HCT116 (cell line): ENCODE measurements around the gene POU5F2.

Source experiments
- EZH2 ChIP-seq: fragments of 200-600 bp; sonication (generic); IDR thresholded peaks from 2 replicates; pipeline ENCODE4 v1.6.1; 2017; ENCODE audit warnings: antibody characterized with exemption, mixed run types
- MAX ChIP-seq: IDR thresholded peaks from 2 replicates; pipeline ENCODE4 v1.6.1; 2012
- POLR2A ChIP-seq: IDR thresholded peaks from 2 replicates; pipeline ENCODE4 v1.7.0; 2011; ENCODE audit warnings: borderline replicate concordance; ENCODE audit not compliant: insufficient read depth, insufficient read length; ENCODE audit errors: extremely low read depth
- POLR2AphosphoS5 ChIP-seq: IDR thresholded peaks from 2 replicates; pipeline ENCODE4 v1.6.1; 2011; ENCODE audit warnings: mild to moderate bottlenecking, low read depth, low read length, moderate library complexity
- YY1 ChIP-seq: IDR thresholded peaks from 2 replicates; pipeline ENCODE4 v1.6.1; 2011; ENCODE audit warnings: low read length, low read depth, moderate library complexity, mild to moderate bottlenecking; ENCODE audit not compliant: insufficient replicate concordance; ENCODE audit errors: extremely low read depth
- ZNF274 ChIP-seq: fragments of 200-500 bp; sonication (Bioruptor generic); IDR thresholded peaks from 2 replicates; pipeline ENCODE4 v1.6.1; 2014; ENCODE audit warnings: mild to moderate bottlenecking, low read depth, low read length, inconsistent platforms
- TF ChIP-seq, protein P1 (sequence below): IDR thresholded peaks from 2 replicates; pipeline ENCODE4 v1.6.1; 2012; ENCODE audit warnings: low read depth
- TF ChIP-seq, protein P2 (sequence below), 3 experiments: fragments of 200-600 bp in 1 of 3; sonication (generic) in 1 of 3; IDR thresholded peaks in 2 of 3; conservative IDR thresholded peaks in 1 of 3; 2 replicates each; pipeline ENCODE4 v1.5.1; 2012 to 2017; ENCODE audit warnings: low read depth in 2 of 3, low read length in 2 of 3, antibody characterized with exemption in 1 of 3, borderline replicate concordance in 1 of 3, control low read depth in 1 of 3, mild to moderate bottlenecking in 1 of 3, mixed read lengths in 1 of 3, mixed run types in 1 of 3, moderate library complexity in 1 of 3; ENCODE audit not compliant: insufficient read depth in 1 of 3

GRCh38 chr5:93723005-93723404 lies 18.4 kb downstream of the POU5F2 start:
- TF ChIP-seq, protein P1, sequence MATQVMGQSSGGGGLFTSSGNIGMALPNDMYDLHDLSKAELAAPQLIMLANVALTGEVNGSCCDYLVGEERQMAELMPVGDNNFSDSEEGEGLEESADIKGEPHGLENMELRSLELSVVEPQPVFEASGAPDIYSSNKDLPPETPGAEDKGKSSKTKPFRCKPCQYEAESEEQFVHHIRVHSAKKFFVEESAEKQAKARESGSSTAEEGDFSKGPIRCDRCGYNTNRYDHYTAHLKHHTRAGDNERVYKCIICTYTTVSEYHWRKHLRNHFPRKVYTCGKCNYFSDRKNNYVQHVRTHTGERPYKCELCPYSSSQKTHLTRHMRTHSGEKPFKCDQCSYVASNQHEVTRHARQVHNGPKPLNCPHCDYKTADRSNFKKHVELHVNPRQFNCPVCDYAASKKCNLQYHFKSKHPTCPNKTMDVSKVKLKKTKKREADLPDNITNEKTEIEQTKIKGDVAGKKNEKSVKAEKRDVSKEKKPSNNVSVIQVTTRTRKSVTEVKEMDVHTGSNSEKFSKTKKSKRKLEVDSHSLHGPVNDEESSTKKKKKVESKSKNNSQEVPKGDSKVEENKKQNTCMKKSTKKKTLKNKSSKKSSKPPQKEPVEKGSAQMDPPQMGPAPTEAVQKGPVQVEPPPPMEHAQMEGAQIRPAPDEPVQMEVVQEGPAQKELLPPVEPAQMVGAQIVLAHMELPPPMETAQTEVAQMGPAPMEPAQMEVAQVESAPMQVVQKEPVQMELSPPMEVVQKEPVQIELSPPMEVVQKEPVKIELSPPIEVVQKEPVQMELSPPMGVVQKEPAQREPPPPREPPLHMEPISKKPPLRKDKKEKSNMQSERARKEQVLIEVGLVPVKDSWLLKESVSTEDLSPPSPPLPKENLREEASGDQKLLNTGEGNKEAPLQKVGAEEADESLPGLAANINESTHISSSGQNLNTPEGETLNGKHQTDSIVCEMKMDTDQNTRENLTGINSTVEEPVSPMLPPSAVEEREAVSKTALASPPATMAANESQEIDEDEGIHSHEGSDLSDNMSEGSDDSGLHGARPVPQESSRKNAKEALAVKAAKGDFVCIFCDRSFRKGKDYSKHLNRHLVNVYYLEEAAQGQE = no peak
- TF ChIP-seq, protein P2, sequence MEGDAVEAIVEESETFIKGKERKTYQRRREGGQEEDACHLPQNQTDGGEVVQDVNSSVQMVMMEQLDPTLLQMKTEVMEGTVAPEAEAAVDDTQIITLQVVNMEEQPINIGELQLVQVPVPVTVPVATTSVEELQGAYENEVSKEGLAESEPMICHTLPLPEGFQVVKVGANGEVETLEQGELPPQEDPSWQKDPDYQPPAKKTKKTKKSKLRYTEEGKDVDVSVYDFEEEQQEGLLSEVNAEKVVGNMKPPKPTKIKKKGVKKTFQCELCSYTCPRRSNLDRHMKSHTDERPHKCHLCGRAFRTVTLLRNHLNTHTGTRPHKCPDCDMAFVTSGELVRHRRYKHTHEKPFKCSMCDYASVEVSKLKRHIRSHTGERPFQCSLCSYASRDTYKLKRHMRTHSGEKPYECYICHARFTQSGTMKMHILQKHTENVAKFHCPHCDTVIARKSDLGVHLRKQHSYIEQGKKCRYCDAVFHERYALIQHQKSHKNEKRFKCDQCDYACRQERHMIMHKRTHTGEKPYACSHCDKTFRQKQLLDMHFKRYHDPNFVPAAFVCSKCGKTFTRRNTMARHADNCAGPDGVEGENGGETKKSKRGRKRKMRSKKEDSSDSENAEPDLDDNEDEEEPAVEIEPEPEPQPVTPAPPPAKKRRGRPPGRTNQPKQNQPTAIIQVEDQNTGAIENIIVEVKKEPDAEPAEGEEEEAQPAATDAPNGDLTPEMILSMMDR (IDR thresholded peaks at IDR 0.05 in 2 of 3, conservative IDR thresholded peaks at IDR 0.05 in 1 of 3; ENCODE audit: borderline replicate concordance in 1 of 3, insufficient read depth in 1 of 3, low read depth in 2 of 3, low read length in 2 of 3) = no peak
- TF ChIP-seq ZNF274 (no peak), POLR2AphosphoS5 (no peak), MAX (no peak), POLR2A (no peak), EZH2 (no peak), YY1 (no peak)
